Skeletal muscle satellite cell (primary cell): ENCODE measurements around the gene HOXB5.

ENCODE experiments used
- H3K27me3 ChIP-seq: 2 replicates; pipeline ENCODE4 v1.7.0; 2013; ENCODE audit warnings: low read length; ENCODE audit not compliant: control insufficient read depth, insufficient read depth
- H3K36me3 ChIP-seq: 2 replicates; pipeline ENCODE4 v1.7.0; 2013; ENCODE audit warnings: mild to moderate bottlenecking, control low read depth, low read length; ENCODE audit not compliant: insufficient read depth
- H3K4me1 ChIP-seq: 2 replicates; pipeline ENCODE4 v1.7.0; 2013; ENCODE audit warnings: low read length; ENCODE audit not compliant: control insufficient read depth, insufficient read depth
- H3K4me2 ChIP-seq: 2 replicates; pipeline ENCODE4 v1.7.0; 2013; ENCODE audit warnings: mild to moderate bottlenecking, low read length
- H3K4me3 ChIP-seq: 2 replicates; pipeline ENCODE4 v1.7.0; 2013; ENCODE audit warnings: low read length
- H3K9ac ChIP-seq: 2 replicates; pipeline ENCODE4 v1.7.0; 2013; ENCODE audit warnings: mild to moderate bottlenecking, low read depth, low read length, moderate library complexity
- H3K9me3 ChIP-seq: replicated peaks from 2 replicates; pipeline ENCODE4 v1.7.0; 2013; ENCODE audit warnings: mild to moderate bottlenecking, control low read depth, low read length

The HOXB5 gene

DNA sequence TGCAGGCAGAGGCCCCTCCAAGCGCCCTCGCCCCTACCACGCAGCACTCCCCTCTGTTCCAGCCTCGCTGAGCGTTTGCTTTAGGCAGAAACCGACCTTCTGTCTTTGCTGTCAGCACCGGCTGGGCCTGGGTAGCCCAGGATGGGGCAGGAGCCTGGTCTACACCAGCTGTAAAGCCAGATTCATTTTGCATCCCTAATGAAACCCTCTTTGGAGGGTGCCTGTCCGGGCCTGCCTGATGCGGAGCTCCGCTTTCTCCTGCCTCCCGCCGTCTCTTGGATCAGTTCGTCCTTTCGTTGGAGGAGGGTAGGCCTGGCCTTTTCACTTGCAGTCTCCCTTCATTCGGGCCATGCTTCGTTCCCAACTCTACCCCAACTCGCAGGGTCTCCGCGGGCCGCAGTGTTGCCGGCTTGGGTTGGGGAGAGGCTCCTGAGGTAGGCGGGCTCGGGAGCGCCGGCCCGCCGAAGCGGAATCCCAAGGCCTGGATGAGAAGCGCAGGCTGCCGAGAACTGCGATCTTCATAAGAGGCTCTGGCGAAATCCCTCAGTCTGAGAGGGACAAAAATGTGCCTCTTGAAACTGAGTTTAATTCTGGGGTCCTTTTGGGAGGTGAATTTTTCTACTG, 26.4 kb upstream of the HOXB5 start:
- Histone ChIP-seq H3K9ac (no peak overlapping the region), H3K4me3 (no peak overlapping the region), H3K9me3 (no peaks in the 10 kb centered on the region), H3K4me1 (peaks cover 10% of the 10 kb centered on the region), H3K36me3 (no peaks in the 10 kb centered on the region), H3K4me2 (no peak overlapping the region), H3K27me3 (peaks cover 98% of the 10 kb centered on the region)

DNA sequence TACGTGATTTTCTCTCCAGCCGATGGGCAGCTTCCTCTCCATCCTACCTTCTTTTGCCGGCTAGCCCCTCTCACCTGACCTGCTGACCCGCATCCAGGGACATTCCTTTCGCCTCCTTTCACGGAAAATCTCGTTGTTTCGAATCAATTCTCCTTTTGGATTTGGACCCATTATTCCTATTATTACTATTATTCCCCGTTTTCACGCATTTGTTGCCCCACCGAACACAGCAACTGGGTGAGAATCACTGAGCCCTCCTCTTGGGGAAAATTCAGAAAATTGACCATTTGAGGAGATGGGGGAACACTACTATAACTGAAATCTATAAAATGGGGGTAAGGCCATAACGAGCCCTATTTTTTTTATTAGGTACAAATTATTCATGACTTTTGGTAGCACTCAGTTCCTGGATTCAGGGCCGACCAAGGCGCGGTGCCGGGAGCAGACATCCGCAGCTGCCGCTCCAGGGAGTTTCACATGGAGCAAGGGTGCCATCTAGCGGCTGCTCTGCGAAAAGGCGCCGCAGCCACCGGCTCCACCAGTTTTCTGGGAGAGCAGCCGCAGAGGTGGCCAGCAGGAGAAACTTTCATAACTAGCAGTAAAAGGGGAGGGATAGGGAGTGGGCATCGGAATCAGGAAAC, 24.8 kb upstream of the HOXB5 start:
- H3K36me3 ChIP-seq: no peaks in the 10 kb centered on the region
- H3K4me3 ChIP-seq: peak overlapping the region; percentile 37
- H3K27me3 ChIP-seq: peaks cover 95% of the 10 kb centered on the region
- H3K9me3 ChIP-seq: no peaks in the 10 kb centered on the region
- peaks cover 19% of the 10 kb centered on the region for H3K4me1 ChIP-seq
- H3K9ac ChIP-seq: no peak overlapping the region
- H3K4me2 ChIP-seq: peak overlapping the region; percentile 65

DNA sequence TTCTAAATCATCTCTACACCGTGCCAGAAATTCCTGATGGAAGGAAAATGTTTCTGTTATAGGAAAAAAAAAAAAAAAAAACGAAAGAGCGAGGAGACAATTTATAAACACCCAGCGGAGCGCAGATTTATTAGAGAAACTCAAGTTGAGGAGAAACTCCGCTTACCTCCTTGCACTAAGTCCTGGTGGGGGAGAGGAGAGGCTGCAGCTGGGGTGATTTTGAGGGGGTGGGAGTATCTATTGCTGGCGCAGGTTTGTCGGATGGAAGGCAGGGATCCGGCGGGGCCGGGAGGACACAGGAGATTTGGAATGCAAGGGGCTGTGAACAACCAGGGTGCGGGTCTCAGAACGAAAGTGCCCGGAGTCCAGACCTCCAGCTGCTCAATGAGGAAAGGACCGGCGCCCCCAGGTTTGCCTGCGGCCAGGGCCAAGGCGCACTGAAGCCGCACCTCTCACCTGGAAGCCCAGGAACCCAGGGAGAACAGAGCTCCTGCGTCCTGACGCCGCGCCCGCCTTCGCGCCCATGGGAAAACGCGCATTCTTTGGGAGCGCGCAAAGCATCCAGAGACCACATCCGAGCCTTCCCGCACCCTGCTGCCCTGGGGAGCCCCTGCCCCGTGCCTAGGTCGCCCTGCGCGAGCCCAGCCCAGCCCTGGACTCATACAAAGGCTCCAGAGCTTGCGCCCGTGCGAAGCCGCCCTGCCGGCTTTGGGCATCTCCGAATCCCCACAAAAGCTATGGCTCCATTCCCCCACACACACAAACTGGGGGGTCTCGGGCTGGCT, 24.1 kb upstream of the HOXB5 start:
- Histone ChIP-seq H3K36me3 (no peaks in the 10 kb centered on the region), H3K4me3 (no peak overlapping the region), H3K4me2 (peak overlapping the region; percentile 34), H3K9ac (no peak overlapping the region), H3K9me3 (no peaks in the 10 kb centered on the region), H3K4me1 (peaks cover 19% of the 10 kb centered on the region), H3K27me3 (peaks cover 87% of the 10 kb centered on the region)

DNA sequence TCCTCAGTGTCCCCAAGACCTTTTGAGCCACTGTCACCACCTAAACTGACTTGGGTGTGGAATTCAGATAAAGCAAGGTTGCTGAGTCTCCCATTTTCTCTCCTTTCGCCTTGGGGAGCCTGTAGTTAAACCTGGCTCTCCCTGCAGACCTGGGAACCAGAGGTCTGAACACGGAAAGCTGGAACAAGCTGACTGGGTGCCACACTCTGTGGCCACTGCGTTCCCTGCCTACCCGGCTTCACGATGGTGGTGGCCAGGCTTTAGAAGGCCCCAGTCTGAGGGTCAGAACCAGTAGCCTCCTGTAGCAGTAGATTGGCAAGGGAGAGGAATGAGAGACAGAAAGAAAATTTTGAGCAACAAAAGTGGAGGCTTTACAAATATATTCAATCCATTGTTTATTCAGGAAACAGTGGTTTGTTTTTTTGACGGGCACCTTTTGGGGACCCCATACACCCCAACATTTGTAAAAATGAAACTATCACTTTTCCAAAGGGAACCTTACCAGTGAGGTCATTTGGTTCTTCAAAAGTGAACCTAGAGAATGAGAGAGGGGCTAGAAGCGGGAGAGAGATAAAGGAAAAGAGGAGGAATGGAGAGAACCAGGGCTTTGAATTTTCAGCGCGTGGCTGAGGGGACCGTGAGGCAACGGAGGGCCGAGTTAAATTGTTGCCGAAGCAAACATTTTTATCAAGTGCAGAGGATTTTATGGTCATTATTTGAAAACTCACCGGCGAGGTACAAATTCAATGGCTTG, 23.3 kb upstream of the HOXB5 start:
- Histone ChIP-seq H3K9me3 (no peaks in the 10 kb centered on the region), H3K4me3 (no peak overlapping the region), H3K4me2 (peak overlapping the region; percentile 34), H3K9ac (no peak overlapping the region), H3K4me1 (peaks cover 21% of the 10 kb centered on the region), H3K27me3 (peaks cover 80% of the 10 kb centered on the region), H3K36me3 (no peaks in the 10 kb centered on the region)

DNA sequence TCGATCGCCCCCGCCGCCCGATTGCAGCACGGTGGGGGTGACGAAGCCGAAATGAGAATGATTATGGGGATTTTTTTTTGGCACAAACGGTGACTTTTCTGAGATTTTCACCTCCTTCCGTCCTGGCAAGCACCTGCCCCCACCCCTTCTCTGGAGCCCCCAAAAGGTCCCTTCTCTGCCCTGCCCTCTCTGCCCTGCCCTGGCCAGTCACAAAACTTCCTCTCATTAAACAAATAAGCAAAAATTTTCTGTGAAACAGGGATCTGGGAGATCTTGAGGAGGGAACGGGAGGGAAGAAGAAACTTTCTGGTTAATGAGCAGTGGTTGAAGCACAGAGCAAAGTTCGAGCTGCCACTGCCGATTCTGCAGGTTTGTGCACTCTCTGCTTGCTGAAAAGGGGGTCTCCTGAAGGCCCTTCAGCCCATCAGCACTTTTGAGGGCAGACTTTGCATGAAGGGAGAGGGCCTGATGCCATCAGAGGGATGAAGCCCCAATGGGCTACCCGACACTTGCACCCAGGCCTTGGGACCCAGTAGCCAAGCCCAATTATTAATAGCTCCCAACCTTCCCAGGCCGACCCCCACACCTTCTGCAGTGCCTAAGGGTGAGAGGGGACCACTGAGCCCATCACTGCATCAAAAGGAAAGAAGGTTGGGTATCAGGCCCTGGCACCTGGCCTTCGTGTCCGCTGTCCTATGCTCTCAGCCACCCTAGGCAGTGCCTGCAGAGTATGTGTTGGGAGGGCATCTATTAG, 22.6 kb upstream of the HOXB5 start:
- H3K4me2 ChIP-seq: no peak overlapping the region
- H3K36me3 ChIP-seq: no peaks in the 10 kb centered on the region
- H3K4me3 ChIP-seq: no peak overlapping the region
- H3K9me3 ChIP-seq: no peaks in the 10 kb centered on the region
- H3K9ac ChIP-seq: no peak overlapping the region
- peaks cover 28% of the 10 kb centered on the region for H3K4me1 ChIP-seq
- peaks cover 72% of the 10 kb centered on the region for H3K27me3 ChIP-seq

DNA sequence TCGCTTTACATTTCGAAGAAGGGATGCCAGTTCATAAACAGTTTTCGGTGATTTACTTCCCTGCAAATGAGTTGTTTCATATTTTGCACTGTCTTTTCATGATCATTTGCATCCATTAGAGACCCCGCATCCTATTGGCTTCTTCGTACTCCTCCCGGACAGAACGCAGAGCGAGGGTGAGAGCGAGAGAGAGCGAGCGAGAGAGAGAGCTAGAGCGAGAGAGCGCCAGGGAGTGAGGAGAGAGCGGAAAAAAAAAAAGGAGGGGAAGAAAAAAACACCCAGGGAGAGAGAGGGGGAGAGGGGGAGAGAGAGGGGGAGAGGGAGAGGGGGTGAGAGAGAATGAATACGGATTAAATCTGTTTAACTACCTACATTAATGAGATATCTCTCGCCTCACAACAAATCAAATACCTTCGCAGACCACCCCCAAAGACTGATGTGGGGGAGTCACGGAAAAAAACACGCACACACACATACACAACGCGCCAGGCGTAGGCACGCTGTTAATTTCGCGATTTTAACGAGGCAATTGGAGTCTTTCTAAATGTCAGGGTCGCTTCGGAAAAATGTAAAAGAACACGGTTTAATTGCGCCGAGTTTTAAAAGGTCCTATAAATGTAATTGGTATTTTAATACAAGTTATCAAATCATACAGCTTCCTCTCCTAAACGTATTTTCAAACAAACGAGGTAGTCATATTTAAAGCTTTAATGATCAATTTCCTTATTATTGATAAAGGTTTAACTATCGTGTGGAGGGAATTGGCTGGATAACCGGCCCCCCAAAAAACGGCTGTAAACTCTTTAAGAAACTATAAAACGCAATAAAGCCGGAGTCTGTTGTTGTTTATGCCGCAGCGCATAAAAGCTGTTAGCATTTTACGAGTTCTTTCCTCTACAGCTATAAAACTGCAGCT, 21.7 kb upstream of the HOXB5 start, which contains the start of gene HOXB8:
TSS of gene HOXB8 (minus strand) at position 246 of the 916 bp plus-strand sequence. CDS start 588 bp downstream, outside the sequence.
- Histone ChIP-seq H3K36me3 (no peaks in the 10 kb centered on the region), H3K4me1 (peaks cover 28% of the 10 kb centered on the region), H3K4me2 (peak within 1 kb of the TSS; percentile 56), H3K4me3 (peak within 1 kb of the TSS; percentile 34), H3K9me3 (no peaks in the 10 kb centered on the region), H3K27me3 (peaks cover 65% of the 10 kb centered on the region), H3K9ac (no peak within 1 kb of the TSS)

DNA sequence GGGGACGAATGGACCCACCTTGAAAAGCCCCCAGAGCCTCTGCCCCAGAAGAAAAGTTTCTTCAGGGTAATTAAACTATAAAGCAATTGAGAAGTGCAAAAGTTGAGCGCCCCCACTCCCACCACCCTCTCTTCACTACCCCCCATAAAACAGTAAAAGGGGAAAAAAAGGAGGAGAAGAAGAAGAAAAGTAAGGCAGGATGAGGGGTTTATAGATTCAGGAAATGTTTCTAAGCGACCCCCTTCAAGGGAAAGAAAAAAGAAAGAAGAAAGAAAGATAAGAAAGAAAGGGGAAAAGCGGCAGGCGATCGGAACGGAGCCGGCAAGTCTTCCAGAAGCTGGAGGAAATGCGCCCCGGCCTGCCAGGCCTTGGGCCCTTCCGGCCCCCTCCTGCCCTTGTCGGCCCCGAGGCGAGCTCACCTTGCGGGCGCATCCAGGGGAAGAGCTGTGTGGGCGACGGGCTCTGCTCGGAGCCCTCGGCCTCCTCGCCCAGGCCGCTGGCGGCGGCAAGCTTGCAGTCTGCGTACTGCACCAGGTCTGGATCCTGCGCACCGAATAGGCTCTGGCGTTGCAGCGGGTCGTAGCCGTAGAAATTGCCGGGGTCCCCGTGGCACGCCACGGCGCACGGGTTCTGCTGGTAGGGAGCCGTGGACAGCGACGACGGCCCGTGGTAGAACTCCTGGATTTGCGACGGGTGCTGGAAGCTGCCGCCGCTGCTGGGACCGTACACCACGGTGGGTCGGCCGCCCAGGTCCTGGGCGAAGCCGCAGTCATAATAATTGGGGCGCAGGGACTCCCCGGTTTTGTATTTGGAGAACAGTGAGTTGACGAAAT, 20.5 kb upstream of the HOXB5 start:
- H3K4me3 ChIP-seq: peak overlapping the region; percentile 34
- peak overlapping the region; percentile 56 for H3K4me2 ChIP-seq
- H3K9me3 ChIP-seq: no peaks in the 10 kb centered on the region
- peaks cover 31% of the 10 kb centered on the region for H3K4me1 ChIP-seq
- H3K36me3 ChIP-seq: no peaks in the 10 kb centered on the region
- no peak overlapping the region for H3K9ac ChIP-seq
- H3K27me3 ChIP-seq: peaks cover 52% of the 10 kb centered on the region

DNA sequence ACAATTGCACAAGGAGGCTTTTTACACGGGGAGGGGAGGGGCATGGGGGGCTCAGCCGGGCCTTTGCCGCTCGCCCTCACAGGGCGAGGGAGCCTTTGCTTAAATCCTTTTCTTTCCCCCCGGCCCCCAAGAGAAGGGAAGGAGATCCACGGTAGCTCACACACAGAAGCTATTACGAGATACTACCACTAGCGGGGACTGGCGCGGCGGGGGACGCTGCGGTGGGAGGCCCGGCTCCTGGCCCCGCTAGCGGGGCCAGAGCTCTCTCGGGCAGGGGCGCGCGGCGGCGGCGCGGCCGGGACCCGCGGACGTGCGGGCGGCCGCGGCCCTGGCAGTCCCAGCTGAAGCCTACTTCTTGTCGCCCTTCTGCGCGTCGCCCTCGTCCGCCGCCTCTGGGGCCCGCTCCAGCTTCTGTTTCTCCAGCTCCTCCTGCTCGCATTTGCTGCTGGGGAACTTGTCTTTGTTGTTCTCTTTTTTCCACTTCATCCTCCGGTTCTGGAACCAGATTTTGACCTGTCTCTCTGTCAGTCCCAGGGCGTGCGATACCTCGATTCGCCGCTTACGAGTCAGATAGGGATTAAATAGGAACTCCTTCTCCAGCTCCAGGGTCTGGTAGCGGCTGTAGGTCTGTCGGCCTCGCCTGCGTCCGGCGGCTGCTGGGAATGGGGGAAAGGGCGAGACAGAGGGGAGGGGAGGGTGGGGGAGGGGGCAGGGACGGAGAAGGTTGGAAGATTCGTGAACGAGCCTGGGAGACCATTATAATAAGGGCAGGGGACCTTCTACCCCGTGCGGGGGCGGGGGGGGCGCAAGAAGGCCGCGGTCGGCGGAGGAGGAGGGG, 19.5 kb upstream of the HOXB5 start:
- Histone ChIP-seq H3K9me3 (no peaks in the 10 kb centered on the region), H3K9ac (peak overlapping the region; percentile 68), H3K27me3 (peaks cover 44% of the 10 kb centered on the region), H3K4me1 (peaks cover 27% of the 10 kb centered on the region), H3K36me3 (no peaks in the 10 kb centered on the region), H3K4me3 (peak overlapping the region; percentile 71), H3K4me2 (peak overlapping the region; percentile 99)

DNA sequence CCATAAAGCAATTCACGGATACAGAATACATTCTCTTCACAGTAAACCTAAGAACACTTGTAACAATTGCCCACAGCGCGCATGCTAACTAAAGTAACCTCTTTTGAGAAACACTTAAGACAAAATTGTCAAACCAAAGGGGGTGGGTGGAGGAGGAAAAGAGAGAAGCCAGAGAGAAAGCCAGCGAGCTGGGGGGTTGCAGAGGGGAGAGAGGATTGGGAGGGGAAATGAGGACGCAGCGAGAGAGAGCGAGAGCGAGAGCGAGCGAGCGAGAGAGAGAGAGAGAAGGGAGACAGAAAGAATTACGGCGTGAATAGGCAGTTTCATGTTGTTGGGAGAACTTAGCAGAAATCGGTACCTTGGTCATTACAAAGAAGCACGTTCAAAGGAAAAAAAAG, 18.9 kb upstream of the HOXB5 start:
- Histone ChIP-seq H3K36me3 (no peaks in the 10 kb centered on the region), H3K9me3 (no peaks in the 10 kb centered on the region), H3K4me2 (peak overlapping the region; percentile 99), H3K9ac (peak overlapping the region; percentile 68), H3K27me3 (peaks cover 37% of the 10 kb centered on the region), H3K4me1 (peaks cover 26% of the 10 kb centered on the region), H3K4me3 (peak overlapping the region; percentile 71)
